ENCODE data around the gene RERE.
A peak's percentile ranks its signal among the peaks of the same experiment; 100 is the strongest.

RERE gene

DNA sequence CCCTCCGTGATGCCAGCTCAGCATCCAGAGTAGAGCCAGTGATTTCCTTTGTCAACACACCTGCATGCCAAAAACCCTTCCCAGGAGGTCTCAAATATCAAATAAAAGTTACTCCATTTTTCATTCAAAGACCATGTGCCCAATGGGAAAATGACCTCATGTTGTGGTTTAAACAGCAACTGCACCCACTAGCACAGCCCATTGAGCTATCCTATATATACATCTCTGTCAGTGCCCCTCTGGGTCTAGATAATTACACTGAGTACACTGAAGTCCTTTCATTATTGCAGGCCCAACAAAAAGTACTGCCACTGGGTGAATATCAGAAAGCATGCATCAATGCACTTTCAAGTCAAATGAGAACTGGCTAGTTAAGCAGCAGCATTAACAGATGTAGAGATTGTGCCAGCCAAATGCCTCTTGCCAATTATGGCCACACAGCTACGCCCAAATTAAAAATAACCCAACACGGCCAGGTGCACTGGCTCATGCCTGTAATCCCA lies 381.8 kb downstream of the RERE start:
- no peak for DNase-seq

DNA sequence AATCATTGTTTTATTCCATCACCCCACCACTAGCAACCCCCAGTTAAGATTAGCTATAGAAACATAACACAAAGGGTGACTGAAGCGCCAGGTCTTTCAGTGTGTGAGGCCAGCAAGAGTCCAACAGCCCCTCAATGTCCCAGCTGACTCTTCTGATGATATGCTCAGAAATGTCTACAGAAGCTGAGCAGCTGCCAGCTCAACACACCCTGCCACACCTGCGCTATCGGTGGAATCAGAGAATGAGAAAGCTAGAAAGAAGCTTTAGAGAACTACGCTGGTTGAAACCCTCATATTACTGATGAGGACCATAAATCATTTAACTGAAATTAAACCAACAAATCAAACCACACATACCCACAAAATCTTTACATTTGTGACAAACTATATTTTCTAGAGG lies 383.3 kb downstream of the RERE start:
- DNase-seq, result no peak

DNA sequence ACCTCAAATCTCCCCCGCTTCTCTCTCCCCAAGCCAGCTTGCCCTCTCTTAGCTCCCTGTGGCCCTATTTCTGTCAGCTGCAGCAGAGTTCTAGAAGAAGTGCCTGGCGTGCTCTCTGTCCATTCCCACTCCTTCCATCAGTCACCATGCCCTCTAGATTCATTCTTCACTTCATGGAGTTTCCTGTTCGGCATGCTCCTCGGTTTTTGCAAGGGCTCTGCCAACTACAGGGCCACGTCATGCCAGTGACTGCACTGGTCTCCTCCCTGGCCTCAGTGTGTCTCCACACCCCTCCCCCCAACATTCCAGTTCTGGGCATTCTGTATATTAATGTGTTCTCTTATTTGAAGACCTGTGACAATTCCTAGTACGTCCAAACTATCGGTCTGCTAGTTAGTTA lies 385.7 kb downstream of the RERE start:
- DNase-seq, result no peak

DNA sequence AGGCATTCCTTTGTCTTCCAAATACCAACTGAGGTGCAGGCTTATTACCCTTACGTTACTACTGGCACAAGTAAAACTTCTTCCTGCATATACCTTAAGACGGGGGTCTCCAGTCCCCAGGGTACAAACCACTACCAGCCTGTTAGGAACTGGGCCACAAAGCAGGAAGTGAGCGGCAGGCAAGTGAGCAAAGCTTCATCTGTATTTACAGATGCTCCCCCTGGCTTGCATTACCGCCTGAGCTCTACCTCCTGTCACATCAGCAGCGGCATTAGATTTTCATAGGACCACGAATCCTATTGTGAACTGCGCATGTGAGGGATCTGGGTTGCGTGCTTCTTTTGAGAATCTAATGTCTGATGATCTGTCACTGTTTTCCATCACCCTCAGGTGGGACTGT lies 386.4 kb downstream of the RERE start:
- DNase-seq, result no peak

DNA sequence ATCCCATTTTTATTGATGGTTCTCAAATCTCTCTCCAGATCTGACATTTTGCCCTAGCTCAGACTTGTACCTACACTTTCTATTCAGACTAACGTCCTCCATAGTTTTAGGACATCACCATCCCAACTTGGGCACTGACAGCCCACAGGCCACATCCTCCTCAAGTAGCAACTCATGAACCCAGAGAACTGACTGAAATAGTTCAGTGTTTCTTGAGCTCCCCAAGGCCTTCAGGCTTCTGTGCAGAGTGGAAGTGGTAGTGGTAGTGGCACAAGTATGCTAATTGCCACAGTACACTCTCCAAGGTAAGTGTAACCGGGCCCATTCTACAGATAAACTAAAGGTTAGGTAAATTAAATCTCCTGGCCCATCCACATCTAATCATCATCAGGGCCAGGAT lies 387.0 kb downstream of the RERE start:
- DNase-seq, result peak; percentile 18

DNA sequence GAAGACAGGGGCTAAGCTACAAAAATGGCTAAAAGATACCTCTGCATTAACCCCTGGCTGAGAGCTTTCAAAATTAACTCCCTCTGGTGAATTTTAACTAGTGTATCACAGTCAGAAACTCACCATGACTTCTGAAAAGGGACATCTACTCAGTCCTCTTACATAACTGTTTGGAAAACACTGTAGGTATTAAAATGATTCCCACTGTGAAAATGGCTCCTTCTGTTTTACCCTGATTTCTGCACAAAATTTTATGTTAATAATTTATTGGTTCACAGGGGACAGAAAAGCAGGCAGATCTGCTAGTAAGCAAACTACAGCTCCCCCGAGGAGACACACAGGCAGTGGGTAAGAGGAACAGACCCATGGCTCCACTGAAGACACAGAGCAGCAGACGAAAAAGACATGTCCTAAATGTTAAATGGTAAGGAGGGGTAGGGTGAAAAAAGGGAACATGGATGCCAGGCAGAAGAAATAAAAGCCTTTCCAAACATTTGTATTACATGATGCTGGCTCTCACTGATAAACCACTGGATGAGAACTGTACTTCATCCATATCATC lies 387.8 kb downstream of the RERE start:
- DNase-seq, result no peak

DNA sequence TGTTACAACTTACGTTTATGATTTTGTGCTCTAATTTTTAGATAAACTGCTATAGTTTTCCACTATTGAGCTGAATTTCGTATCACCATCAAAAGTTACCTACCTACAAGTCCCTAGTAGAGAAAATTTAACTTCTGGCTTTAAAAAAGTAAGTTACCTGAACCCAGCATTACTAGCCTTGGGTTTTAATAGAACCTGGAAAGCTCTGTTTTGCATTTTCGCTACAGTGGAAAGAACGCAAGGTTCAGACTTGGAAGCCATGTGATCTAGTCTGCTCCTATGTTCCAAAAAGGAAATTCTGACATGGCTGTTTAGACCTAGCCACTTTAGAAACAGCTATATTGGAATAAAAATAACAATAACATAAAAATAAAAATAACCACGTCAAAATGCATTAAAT lies 389.0 kb downstream of the RERE start:
- no peak for DNase-seq

DNA sequence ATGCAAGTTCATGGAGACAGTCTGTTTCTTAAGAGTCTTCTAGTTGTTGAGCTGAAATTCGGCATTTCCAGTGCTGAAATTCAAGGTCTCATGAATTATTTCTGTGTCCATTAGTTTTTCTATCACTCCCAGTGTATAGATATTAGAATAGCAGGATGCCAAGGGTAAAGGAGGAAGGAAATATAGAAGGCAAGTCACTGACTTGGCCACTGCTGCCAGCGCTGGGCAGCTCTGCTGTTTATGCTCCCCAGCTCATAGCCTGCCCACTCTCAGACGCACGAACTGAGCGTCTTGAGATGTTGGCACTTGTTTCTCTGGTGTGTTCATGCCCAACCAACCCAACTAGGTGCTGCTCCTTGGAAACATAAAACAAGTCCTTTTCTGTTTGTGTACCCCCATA lies 389.5 kb downstream of the RERE start:
- no peak for DNase-seq

DNA sequence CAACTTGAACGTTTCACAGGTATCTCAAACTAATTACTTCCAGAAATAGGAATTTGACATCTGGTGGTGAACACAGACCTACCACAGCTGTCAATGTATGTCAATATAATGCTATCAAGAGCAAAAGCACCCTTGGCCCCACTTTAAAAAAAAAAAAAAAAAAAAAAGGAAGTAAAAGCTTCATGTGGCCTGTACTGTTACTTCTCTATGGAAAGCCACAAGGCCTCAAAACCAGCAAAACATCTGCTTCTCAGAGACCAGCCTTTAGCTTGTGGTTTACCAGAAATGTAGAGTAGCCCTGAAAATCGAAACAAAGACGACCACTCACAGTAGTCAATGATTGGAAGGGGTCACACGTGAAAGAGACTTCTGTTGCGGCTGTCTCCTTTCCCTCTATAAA lies 389.9 kb downstream of the RERE start:
- peak; percentile 12 for DNase-seq

DNA sequence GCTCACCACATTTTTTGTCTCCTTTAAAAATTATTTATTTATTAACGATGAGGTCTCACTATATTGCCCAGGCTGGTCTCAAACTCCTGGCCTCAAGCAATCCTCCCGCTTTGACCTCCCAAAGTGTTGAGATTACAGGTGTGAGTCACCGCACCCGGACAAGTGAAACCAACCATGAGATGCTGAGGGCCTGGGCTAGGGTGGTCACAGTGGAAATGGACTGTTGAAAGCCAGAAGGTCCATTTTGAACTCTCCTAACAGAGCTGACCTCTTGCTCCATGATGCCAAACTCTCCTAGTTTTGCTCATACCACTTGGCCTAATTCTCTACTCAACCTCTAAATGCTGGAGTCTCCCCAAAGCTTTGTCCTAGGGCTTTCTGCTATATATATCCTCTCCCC lies 390.4 kb downstream of the RERE start:
- DNase-seq, result no peak

DNA sequence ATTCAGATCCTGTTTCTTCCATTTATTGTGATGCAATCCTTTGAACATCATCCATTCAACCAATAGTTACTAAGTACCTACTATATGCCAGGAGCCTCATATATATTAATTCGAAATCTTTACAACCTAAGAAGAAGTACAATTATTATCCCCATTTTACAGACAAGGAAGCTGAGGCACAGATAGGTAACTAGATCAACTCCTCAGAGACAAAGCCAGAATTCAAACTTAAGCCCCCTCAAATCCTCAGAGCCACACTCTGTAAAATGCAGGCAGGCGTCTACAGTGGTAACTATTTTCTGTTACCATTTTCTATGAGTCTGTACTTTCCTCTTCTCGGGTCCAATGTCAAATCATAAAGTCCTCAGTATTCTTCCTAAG lies 391.7 kb downstream of the RERE start:
- no peak for DNase-seq

DNA sequence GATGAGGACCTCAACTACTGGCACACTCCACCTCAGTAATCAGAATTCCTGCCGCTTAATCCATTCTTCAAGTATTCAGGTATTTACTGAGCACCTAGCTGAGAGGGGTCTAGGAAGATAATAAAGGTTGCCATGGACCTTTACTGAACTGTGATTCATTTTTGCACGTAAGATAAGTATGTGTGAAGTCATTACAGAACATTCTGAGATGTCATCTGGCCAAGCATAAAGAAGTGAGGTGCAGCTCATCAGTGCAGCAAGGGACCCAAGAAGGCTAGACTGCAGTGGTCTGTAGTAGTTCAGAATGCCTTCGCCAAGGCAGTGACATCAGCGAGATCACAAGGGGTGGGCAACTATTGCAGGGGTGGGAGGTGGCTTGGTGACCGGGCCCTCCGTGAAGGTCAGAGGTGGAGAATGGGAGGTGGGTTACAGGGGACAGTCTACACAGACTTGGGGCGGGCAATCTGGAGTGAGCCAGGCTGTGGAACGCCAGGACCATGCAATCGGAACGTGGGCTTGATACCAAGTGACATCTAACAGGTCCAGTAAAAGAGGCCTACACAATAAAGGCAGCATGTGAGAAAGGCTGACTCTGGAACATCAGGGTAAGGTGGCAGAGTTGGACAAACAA lies 392.2 kb downstream of the RERE start:
- no peak for DNase-seq

DNA sequence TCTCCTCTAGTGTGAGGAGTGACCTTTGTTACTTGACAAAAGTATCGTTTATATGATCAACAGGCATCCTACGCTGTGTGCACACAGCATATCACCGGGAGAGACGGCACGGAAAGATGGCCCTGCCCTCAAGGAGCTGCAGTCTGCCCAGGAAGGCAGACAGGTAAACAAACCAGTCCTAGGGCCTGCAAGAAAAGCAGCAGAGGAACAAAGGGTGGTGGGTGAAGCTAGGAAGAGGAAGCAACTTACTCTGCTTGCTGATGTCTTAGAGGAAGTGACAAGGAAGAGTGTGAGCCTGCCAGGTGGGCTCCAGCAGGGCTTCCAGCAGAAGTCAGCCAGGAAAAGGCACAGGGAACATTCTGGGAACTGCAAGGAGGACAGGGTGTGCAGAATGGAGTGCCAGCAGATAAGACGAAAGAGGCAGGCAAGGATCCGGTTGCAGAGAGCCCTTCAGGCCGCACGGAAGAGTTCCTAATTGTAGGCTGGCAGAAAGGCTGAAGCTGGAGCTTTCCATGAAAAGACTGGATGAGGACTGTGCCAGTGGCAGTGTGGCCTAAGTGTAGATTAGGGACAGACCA lies 392.8 kb downstream of the RERE start:
- no peak for DNase-seq

DNA sequence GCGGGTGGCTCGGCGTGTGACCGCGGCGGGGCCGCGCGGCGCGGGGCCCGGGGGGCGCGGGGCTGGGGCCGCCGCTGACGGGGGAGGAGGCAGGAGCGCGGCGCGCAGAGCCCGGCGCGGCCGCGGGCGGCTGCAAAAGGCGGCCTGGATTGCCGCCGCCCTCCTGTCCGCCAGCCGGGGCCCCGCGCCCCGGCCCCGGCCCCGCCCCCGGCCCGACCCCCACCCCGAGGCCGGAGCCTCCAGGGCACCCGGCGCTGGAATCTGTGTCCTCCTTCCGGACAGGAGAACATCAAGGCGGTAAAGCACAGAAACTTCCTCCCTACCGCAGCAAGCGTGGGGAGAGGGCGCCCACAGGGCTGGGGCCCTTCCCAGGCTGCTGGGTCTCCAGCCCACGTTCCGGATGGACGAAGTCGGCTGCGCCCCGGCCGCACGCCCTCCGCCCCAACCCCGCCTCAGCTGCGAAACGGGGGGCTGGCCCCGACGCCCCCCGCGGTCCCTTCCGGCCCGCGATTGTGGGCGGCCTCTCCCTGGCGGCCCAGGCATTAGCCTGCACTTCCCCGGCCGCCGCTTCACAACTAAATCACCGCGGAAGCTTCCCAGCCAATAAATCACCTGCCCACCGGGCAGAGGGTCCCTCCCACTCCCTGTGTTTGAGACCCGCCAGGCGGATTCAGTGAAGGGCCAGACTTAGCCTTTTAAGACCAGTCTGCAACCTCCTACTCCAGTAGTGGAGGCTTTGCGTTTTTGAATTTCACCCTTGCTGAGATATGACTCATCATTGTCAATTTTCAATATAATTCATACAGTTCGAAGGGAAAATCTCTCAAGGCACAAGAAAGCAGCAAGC lies 393.5 kb downstream of the RERE start:
- no peak for DNase-seq

DNA sequence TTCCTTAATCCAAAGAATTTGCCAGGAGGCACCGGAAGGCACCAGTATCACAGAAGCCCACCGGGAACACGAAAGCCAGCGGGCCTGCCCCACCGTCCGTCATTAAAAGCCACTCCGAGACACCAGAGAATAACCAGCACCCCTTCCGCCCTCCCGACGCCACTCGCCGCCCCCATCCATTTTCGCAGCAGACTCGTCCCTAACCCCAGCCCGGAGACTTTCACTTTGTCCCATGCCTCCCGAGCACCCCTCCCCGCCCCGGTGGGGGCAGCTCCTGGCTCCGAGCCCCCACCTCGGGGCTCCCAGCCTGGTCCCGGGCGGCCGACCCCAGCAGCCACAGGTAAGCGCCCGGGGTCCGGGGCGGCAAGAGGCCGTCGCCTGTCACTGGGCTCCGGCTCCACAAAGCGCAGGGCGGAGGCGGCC lies 394.2 kb downstream of the RERE start:
- DNase-seq, result no peak

DNA sequence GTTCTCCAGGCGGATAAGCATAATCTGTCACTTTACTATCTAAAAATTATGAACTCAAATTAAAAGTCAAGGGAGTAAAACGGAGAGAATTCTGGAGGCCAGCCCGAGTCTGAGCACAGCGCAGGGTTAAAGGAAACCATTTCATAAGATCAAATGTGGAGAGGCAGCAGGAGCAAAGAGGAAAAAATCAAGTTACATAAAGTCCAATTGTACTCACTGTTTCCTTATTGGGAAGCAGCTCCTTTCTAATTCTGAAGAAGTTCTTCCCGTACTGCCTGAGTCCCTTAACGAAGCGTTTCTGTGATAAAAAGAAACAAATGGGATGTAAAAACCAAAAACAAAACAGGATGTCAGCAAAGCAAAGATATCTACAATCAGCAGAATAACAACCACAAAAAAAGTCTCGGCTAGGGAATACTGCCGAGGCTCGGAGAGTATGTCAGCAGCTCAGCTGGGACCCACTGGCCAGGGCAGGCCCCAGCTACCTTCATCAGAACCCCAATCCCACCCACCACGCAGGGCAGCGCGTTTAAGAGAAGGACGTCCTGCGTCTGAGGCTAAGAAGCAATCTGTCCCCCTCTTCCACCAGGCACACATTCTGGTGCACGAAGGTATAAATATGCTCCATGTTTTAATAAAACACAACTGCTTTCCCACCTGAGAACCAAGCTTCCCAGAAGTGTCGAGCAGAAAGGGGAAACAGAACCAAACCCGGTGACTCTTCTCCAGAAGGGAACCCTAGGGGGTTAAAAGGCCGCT lies 394.8 kb downstream of the RERE start:
- DNase-seq, result no peak

DNA sequence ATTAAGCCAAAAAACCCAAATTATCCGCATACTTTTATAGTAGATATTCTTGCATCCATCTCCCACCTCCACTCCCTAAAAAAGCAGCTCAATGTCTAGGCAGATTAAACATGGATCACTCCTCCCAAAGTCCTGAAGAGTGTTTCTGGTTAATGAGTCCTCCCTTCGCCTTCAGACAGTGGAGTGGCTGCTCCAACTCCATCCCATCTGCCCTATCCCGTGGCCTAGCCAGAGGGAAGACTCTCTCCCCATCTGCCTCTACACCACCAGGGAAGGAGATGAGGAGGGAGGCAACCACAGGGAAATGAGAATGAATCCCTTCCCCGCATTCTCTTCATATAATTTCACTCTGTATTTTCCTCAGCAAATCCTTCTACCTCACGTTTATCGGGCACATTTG lies 395.7 kb downstream of the RERE start:
- no peak for DNase-seq

DNA sequence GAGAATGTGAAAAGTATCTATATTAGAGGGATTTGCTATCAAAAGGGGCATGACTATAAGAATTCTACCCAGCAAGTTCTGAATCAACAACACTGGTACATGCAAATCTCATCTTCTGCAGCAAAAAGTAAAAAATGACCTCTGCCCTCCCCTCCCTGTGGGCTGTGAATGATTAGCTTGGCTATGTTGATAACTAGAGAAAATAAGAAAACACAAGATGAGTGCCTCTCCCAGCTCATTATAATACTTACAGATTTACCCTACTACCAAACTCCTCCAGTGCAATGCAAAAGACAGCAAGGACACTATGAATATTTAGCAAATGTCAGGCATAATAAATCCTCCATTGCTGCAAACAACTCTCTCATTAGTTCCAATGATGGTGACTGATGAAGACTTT lies 397.1 kb downstream of the RERE start:
- DNase-seq, result no peak

DNA sequence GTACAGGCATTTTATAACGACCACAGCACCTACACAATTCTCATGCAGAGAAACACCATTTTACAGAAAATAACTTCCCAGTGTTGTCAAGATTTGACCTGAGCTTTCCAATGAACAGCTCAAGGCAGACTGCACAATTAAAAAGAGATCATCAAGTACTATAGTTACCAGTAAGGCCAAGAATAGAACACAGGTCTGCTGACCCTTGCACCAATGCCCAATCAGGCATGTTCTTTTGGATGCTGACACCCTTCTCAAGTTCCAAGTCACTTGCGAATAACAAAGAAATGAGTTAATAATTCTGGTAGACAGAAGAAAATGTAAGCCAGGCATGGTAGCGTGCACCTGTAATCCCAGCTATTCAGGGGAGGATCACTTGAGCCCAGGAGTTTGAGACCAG lies 397.6 kb downstream of the RERE start:
- DNase-seq, result no peak

DNA sequence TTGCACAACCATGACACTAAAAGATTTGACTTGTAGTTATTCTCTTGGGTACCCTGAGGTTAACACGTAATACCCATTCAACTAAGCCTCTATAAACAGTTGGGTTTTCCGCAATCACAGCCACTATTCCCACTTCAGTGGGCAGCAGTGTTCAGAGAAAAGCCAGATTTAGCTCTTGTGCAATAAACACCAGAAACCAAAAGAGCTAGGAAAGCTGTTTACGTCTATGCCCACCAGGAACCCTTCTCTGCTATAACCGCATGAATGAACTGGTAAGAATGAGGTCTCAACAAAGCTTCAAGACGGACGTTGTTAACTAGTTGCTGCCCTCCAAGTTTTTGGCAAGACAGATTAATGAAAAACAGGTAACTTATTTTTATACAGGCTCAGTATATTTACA lies 398.3 kb downstream of the RERE start:
- no peak for DNase-seq

DNA sequence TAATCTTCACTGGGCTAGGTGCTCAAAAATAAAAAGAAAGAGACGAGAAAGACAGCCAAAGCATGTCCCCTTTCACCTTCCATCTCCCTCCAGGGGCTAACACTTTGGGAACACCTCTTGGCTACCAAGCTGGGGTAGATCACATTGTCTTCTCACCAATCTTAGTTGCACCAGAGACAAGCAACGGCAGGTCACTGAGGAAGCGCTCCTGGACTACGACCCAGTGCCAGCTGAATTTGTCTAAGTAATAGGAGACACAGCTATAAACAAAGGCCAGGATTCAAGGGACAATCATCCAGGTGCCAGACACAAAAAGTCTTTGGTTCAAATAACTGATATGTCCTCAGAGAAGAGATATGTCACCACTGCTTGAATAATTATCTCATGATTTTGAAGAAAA lies 399.1 kb downstream of the RERE start:
- DNase-seq, result no peak

DNA sequence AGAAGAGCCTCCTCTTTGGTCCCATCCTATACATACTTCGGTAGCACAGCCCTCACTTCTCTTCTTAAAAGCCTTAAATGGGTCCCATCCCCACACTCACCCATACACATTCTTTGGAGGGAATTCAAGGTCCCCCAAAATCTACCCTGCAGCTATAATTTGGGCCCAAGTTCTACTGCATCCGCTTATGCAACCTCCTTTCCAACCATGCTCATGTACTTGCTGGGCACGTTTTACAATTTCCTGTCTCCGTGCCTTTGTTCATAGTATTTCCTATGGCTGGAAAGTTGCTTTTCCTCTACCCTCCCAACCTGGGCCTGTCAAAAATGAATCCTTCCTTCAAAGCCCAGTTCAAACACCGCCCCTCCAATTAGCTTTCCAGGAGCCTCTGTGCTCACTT lies 399.8 kb downstream of the RERE start:
- no peak for DNase-seq

DNA sequence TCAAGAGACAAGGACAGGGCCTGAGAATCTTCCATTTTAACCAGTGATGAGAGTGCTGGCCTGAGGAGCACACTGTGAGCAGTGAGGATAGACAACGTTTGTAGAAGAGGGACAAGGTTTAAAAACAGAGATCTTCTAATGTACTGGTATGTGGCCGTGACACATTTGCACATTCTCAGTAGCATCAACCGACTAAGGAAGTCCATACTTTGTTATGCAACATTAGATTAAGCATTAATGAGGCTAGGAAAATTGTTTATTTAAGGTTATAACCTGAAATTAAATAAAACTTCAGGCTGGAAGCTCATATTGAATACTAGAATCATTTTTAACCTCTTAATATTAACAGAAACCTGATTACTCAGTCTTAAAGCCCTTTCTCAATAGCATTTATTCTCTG lies 400.6 kb downstream of the RERE start:
- no peak for DNase-seq

All from NK-92 treated with Interleukin-12 subunit alpha and Interleukin-12 subunit beta, amount 100 ng/mL, for 24 hours (cell line).